Measurements from ENCODE around the gene ACER1.

- TF ChIP-seq POLR2A (IDR thresholded peaks at IDR 0.05; ENCODE audit: low read depth, low read length) (no peak), TAF1 (IDR thresholded peaks at IDR 0.05; ENCODE audit: low read depth, low read length) (no peak)
These were observed 73.0 kb downstream of the ACER1 start for GRCh38 chr19:6260376-6260775.
